LNCaP clone FGC (cell line): ENCODE data around the gene KIAA1549.

ENCODE experiments used
- DNase-seq: peaks from one replicate; pipeline ENCODE4 v3.0.0-alpha.2; 2011; ENCODE audit warnings: low read depth
- H3K4me3 ChIP-seq: 2 replicates; pipeline ENCODE4 v1.5.1; 2011; ENCODE audit warnings: mild to moderate bottlenecking, low read depth, low read length, control low read depth
- CTCF ChIP-seq: IDR thresholded peaks from 2 replicates; pipeline ENCODE4 v1.5.1; 2012; ENCODE audit warnings: mild to moderate bottlenecking; ENCODE audit not compliant: control insufficient read depth, insufficient read depth; ENCODE audit errors: extremely low read depth

Gene KIAA1549

GRCh38 chr7:138975343-138976104, 5.7 kb downstream of the KIAA1549 start:
- DNase-seq: no peak
- no peak for TF ChIP-seq CTCF
- H3K4me3 ChIP-seq: no peak overlapping the region

- no peak for TF ChIP-seq CTCF
- no peak overlapping the region for H3K4me3 ChIP-seq
- DNase-seq: no peak
Measured at GRCh38 chr7:138974675-138975292, 6.4 kb downstream of the KIAA1549 start.

GRCh38 chr7:138974103-138974502, 7.1 kb downstream of the KIAA1549 start:
- no peak overlapping the region for H3K4me3 ChIP-seq
- no peak for DNase-seq

GRCh38 chr7:138970952-138971351, 10.2 kb downstream of the KIAA1549 start:
- no peak for TF ChIP-seq CTCF
- H3K4me3 ChIP-seq: no peak overlapping the region
- DNase-seq: no peak

More at GRCh38 chr7:138974103-138974502, 7.1 kb downstream of the KIAA1549 start:
- no peak for TF ChIP-seq CTCF

- TF ChIP-seq CTCF: no peak
Measured at GRCh38 chr7:138970446-138970845, 10.7 kb downstream of the KIAA1549 start.

GRCh38 chr7:138967159-138967558, 14.0 kb downstream of the KIAA1549 start:
- DNase-seq: no peak
- TF ChIP-seq CTCF: no peak

More at GRCh38 chr7:138970446-138970845, 10.7 kb downstream of the KIAA1549 start:
- no peak overlapping the region for H3K4me3 ChIP-seq
- DNase-seq: no peak

More at GRCh38 chr7:138967159-138967558, 14.0 kb downstream of the KIAA1549 start:
- H3K4me3 ChIP-seq: no peak overlapping the region
